Gastroesophageal sphincter (tissue), 4 donors: ENCODE data around the gene ZBTB34. TPM values are rescaled to one million over a fixed set of nuclear protein-coding genes. Genes with fewer than 3 reads are reported as not detected.
"Not testable (repeated sequence)": the region's sequence is repeated elsewhere in the genome, so short reads cannot be mapped to it uniquely, and the experiment has no call there.

Source experiments
- ATAC-seq: fragments of 150-250 bp; one replicate; pipeline ENCODE4 v1.9.1; 2016; ENCODE audit warnings: mild to moderate bottlenecking, moderate library complexity
- H3K27ac ChIP-seq, 4 donors: fragments of 200-600 bp; sonication (generic) in 3 of 4; 1 replicate in 3 of 4; 2 replicates in 1 of 4; pipeline ENCODE4 v1.5.1; 2016 to 2019
- H3K27me3 ChIP-seq: fragments of 200-600 bp; sonication (generic); one replicate; pipeline ENCODE4 v1.5.1; 2019
- H3K36me3 ChIP-seq, 2 donors: fragments of 200-600 bp; sonication (generic); one replicate each; pipeline ENCODE4 v1.5.1; 2019; ENCODE audit warnings: control low read depth in 1 of 2
- H3K4me1 ChIP-seq, 3 donors: fragments of 200-600 bp; sonication (generic); 1 replicate in 2 of 3; 2 replicates in 1 of 3; pipeline ENCODE4 v1.5.1; 2016 to 2019; ENCODE audit warnings: control low read depth in 2 of 3
- H3K4me3 ChIP-seq, 2 donors: fragments of 200-600 bp; sonication (generic); one replicate each; pipeline ENCODE4 v1.5.1; 2019; ENCODE audit warnings: mild to moderate bottlenecking in 1 of 2, moderate library complexity in 1 of 2
- H3K9me3 ChIP-seq, 3 donors: fragments of 200-600 bp; sonication (generic); one replicate each; pipeline ENCODE4 v1.5.1; 2017 to 2019; ENCODE audit warnings: control low read depth in 2 of 3
- CTCF ChIP-seq, 4 experiments: fragments of 200-600 bp in 2 of 4; fragments of 450-650 bp in 2 of 4; sonication (generic) in 1 of 4; IDR thresholded peaks; one replicate each; pipeline ENCODE4 v1.5.1; 2017 to 2019; ENCODE audit warnings: antibody characterized with exemption in 4 of 4, mild to moderate bottlenecking in 2 of 4, moderate library complexity in 2 of 4
- EP300 ChIP-seq: sonication (generic); formaldehyde crosslinking; IDR thresholded peaks from one replicate; pipeline ENCODE4 v1.6.1; 2017; ENCODE audit warnings: antibody characterized with exemption, mild to moderate bottlenecking
- POLR2A ChIP-seq, 2 donors: fragments of 450-650 bp; IDR thresholded peaks; one replicate each; pipeline ENCODE4 v1.6.1; 2017; ENCODE audit warnings: antibody characterized with exemption in 2 of 2, mild to moderate bottlenecking in 2 of 2, moderate library complexity in 1 of 2
- POLR2AphosphoS5 ChIP-seq: sonication (generic); formaldehyde crosslinking; IDR thresholded peaks from one replicate; pipeline ENCODE4 v1.6.1; 2017; ENCODE audit warnings: antibody characterized with exemption
- WGBS, 2 donors: methylation state at CpG; one replicate each; pipeline ENCODE4 v1.1.5; 2018; ENCODE audit warnings: low coverage in 1 of 2; 5-methylcytosine and 5-hydroxymethylcytosine counted together
- total RNA-seq, 4 donors: library from RNA; depleted of rRNA; stranded (reverse); fragments of >200 nt; gene quantifications; one replicate each; pipeline ENCODE4 v1.1.0, GENCODE V29; 2016

ZBTB34 gene
- total RNA-seq, 4 donors from 2014 or later, result 11.0 to 14.2 (median 13.5) TPM

- H3K36me3 ChIP-seq, result peaks cover 0 to 48% of the 10 kb centered on the region in 2 donors
- no peak for TF ChIP-seq EP300
- TF ChIP-seq POLR2A (IDR thresholded peaks at IDR 0.05), result no peak
- H3K27me3 ChIP-seq, result no peaks in the 10 kb centered on the region
- ATAC-seq, result no peak
- no peak overlapping the region for H3K4me3 ChIP-seq
- H3K27ac ChIP-seq, result no peak overlapping the region
- WGBS, 2 donors, result no CpG with 5 or more reads among the region's 1 CpG
- peaks cover 0 to 33% (median 0%) of the 10 kb centered on the region in 3 donors for H3K9me3 ChIP-seq
- peaks cover 0 to 6% (median 0%) of the 10 kb centered on the region in 3 donors for H3K4me1 ChIP-seq
Observed at GRCh38 chr9:126819482-126819881, 41.0 kb upstream of the ZBTB34 start.

- no peak for ATAC-seq
Observed at GRCh38 chr9:126822278-126822677, 38.2 kb upstream of the ZBTB34 start.

GRCh38 chr9:126822873-126823272, 37.6 kb upstream of the ZBTB34 start:
- peaks cover 0 to 38% of the 10 kb centered on the region in 2 donors for H3K36me3 ChIP-seq
- no peak for ATAC-seq
- H3K9me3 ChIP-seq, result peaks cover 0 to 22% (median 0%) of the 10 kb centered on the region in 3 donors
- WGBS, 2 donors, result 93 to 100% methylated on average over 1 of the region's 1 CpG
- TF ChIP-seq POLR2A (IDR thresholded peaks at IDR 0.05), result no peak
- peaks cover 0 to 6% (median 0%) of the 10 kb centered on the region in 3 donors for H3K4me1 ChIP-seq
- H3K4me3 ChIP-seq, result no peak overlapping the region
- H3K27me3 ChIP-seq, result no peaks in the 10 kb centered on the region
- H3K27ac ChIP-seq, result no peak overlapping the region

More at GRCh38 chr9:126822278-126822677, 38.2 kb upstream of the ZBTB34 start:
- H3K4me3 ChIP-seq, result no peak overlapping the region
- peaks cover 0 to 6% (median 0%) of the 10 kb centered on the region in 3 donors for H3K4me1 ChIP-seq
- H3K27ac ChIP-seq, result no peak overlapping the region
- peaks cover 0 to 35% of the 10 kb centered on the region in 2 donors for H3K36me3 ChIP-seq
- H3K27me3 ChIP-seq, result no peaks in the 10 kb centered on the region
- TF ChIP-seq CTCF (IDR thresholded peaks at IDR 0.05) (no peak), POLR2A (IDR thresholded peaks at IDR 0.05) (no peak), POLR2AphosphoS5 (no peak), EP300 (no peak)
- WGBS, 2 donors, result 51 to 65% methylated on average over 2 of the region's 2 CpGs
- peaks cover 0 to 23% (median 0%) of the 10 kb centered on the region in 3 donors for H3K9me3 ChIP-seq

- Histone ChIP-seq H3K9me3 (peaks cover 0 to 12% (median 0%) of the 10 kb centered on the region in 3 donors), H3K36me3 (peaks cover 0 to 29% of the 10 kb centered on the region in 2 donors)
- H3K27me3 ChIP-seq, H3K4me3 ChIP-seq, ATAC-seq, H3K4me1 ChIP-seq, H3K27ac ChIP-seq: not testable (repeated sequence)
- WGBS, 2 donors, result 92 to 97% methylated on average over 2 to 5 of the region's 7 CpGs
Observed at GRCh38 chr9:126824052-126824451, 36.4 kb upstream of the ZBTB34 start.

- Histone ChIP-seq H3K27me3 (no peaks in the 10 kb centered on the region), H3K9me3 (no peaks in the 10 kb centered on the region), H3K4me3 (no peak overlapping the region), H3K4me1 (peaks cover 0 to 5% (median 0%) of the 10 kb centered on the region in 3 donors), H3K27ac (no peak overlapping the region), H3K36me3 (peaks cover 0 to 35% of the 10 kb centered on the region in 2 donors)
- WGBS, 2 donors, result 92 to 100% methylated on average over 1 to 4 of the region's 7 CpGs
- TF ChIP-seq POLR2A (IDR thresholded peaks at IDR 0.05) (no peak), POLR2AphosphoS5 (no peak), EP300 (no peak), CTCF (IDR thresholded peaks at IDR 0.05) (no peak)
- ATAC-seq, result no peak
Observed at GRCh38 chr9:126827227-126827626, 33.2 kb upstream of the ZBTB34 start.

GRCh38 chr9:126829035-126829434, 31.4 kb upstream of the ZBTB34 start:
- TF ChIP-seq CTCF (IDR thresholded peaks at IDR 0.05) (no peak), EP300 (no peak), POLR2AphosphoS5 (no peak), POLR2A (IDR thresholded peaks at IDR 0.05) (no peak)
- Histone ChIP-seq H3K36me3 (peaks cover 0 to 52% of the 10 kb centered on the region in 2 donors), H3K27me3 (no peaks in the 10 kb centered on the region), H3K4me3 (no peak overlapping the region), H3K4me1 (peaks cover 0 to 4% (median 0%) of the 10 kb centered on the region in 3 donors), H3K27ac (no peak overlapping the region), H3K9me3 (no peaks in the 10 kb centered on the region)
- 78 to 92% methylated on average over 1 of the region's 1 CpG for WGBS, 2 donors
- no peak for ATAC-seq
